Esophagus muscularis mucosa (tissue), 4 donors: ENCODE results near the gene VSIG10L.

Source experiments
- EP300 ChIP-seq: sonication (generic); formaldehyde crosslinking; IDR thresholded peaks from one replicate; pipeline ENCODE4 v1.6.1; 2017; ENCODE audit warnings: antibody characterized with exemption
- POLR2A ChIP-seq: fragments of 450-650 bp; IDR thresholded peaks from one replicate; pipeline ENCODE4 v1.6.1; 2017; ENCODE audit warnings: antibody characterized with exemption, moderate library complexity, mild to moderate bottlenecking, low read depth
- POLR2AphosphoS5 ChIP-seq, 2 donors: sonication (generic); formaldehyde crosslinking; IDR thresholded peaks; one replicate each; pipeline ENCODE4 v1.6.1; 2017; ENCODE audit warnings: antibody characterized with exemption in 2 of 2
- TF ChIP-seq, protein P1 (sequence below), 3 experiments: fragments of 200-600 bp in 2 of 3; fragments of 450-650 bp in 1 of 3; sonication (generic) in 2 of 3; IDR thresholded peaks; one replicate each; pipeline ENCODE4 v1.5.1; 2017 to 2019; ENCODE audit warnings: antibody characterized with exemption in 3 of 3, mild to moderate bottlenecking in 2 of 3, moderate library complexity in 1 of 3

DNA sequence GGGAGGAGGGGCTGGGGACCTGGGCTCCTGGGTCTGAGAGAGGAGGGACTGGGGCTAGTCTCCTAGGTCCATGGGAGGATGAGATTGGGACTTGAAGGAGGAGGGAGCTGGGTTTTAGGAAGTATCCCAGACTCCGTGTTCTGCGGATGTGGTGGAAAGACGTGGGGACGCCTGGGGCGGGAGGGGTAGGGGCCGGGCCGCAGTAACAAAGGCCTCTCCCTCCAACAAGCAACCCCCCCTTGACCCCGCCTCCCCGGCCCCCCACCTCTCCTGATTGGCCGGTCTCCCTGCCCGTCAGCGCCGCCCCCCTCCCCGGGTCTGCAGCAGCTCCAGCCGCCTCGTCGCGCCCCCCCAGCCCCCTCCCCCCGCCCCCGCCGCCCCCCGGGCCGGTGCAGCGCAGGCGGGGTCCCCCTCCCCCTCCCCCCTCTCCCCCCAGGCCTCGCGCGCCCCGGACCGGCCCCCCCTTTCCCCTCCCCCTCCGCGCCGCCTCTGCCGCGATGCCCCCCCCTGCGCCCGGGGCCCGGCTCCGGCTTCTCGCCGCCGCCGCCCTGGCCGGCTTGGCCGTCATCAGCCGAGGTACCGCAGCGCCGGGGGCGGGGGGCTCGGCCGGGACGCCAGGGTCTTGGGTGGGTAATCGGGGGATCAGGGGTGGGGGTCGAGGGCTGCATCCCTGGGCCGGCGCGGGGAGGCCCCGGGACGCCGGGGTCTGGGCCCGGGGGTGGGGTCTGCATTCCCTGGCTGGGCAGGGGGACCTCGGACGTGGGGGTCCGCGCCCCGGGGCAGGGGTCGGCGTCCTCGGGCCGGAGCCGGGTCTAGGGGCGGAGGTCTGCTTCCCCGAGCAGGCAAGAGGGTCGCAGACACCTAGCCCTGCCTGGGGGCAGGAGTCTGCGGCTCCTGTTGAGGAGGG lies 30.3 kb downstream of the VSIG10L start, which contains the start of gene IGLON5:
- no peak for TF ChIP-seq POLR2AphosphoS5 (IDR thresholded peaks at IDR 0.05)
- TF ChIP-seq, protein P1, sequence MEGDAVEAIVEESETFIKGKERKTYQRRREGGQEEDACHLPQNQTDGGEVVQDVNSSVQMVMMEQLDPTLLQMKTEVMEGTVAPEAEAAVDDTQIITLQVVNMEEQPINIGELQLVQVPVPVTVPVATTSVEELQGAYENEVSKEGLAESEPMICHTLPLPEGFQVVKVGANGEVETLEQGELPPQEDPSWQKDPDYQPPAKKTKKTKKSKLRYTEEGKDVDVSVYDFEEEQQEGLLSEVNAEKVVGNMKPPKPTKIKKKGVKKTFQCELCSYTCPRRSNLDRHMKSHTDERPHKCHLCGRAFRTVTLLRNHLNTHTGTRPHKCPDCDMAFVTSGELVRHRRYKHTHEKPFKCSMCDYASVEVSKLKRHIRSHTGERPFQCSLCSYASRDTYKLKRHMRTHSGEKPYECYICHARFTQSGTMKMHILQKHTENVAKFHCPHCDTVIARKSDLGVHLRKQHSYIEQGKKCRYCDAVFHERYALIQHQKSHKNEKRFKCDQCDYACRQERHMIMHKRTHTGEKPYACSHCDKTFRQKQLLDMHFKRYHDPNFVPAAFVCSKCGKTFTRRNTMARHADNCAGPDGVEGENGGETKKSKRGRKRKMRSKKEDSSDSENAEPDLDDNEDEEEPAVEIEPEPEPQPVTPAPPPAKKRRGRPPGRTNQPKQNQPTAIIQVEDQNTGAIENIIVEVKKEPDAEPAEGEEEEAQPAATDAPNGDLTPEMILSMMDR (IDR thresholded peaks at IDR 0.05), result no peak
- no peak for TF ChIP-seq POLR2A
- TF ChIP-seq EP300, result no peak
